Adrenal gland (tissue), 5 donors: ENCODE results near the gene EPC2.

Source experiments
- CTCF ChIP-seq, 6 experiments: fragments of 450-650 bp in 4 of 6; fragments of 200-600 bp in 2 of 6; sonication (generic) in 1 of 6; IDR thresholded peaks; 1 replicate in 5 of 6; 2 replicates in 1 of 6; pipeline versions ENCODE4 v1.5.1 to v1.8.0; 2016 to 2021; ENCODE audit warnings: antibody characterized with exemption in 6 of 6, mild to moderate bottlenecking in 2 of 6, moderate library complexity in 1 of 6
- POLR2A ChIP-seq, 2 donors: fragments of 450-650 bp; IDR thresholded peaks; one replicate each; pipeline ENCODE4 v1.6.1; 2017; ENCODE audit warnings: antibody characterized with exemption in 2 of 2, mild to moderate bottlenecking in 2 of 2, moderate library complexity in 1 of 2
- donor health status: DM: no; HTN: no; CAD: no.

DNA sequence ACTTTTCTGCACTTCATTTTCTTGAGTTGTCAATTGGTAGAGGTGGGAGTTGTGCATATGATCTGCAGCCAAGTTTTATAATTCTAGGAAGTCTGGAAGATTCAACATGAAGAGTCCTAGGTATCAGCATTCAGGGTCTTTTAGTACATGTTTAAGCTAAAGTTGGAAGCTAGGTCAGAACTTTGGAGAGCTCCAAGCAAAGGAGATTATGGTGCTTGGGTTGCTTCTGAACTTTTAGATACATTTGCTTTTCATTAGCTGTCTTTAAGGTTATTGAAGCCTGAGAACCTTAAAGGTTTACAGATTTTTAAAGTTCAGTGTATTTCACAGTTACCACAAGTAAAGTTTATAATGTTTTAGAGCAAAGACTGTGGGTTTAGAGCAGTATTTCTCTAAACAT is 85.5 kb downstream of the EPC2 start:
- no peak for TF ChIP-seq CTCF (IDR thresholded peaks at IDR 0.05)
- TF ChIP-seq POLR2A (IDR thresholded peaks at IDR 0.05), result no peak
